ENCODE measurements around the gene COX10.

DNA sequence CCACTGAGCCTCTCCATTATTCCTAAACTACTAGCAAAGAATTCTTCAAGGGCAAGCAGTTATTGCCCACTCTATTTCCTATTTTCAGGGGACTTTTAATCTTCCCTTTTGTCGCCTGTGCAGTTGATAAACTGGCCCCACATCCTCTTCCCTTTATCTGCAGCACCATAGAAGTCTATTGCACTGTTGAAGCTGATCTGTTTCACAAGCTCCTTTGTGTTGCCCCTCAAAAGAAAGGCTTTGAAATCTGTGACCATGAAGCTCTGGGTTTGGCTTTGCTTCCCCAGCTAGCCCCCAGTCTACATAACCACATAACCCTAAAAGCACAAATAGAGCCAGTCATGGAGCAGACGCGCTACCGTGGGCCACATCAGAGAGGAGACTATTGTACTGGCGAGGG is 130.3 kb downstream of the COX10 start:
- TF ChIP-seq, protein P1, sequence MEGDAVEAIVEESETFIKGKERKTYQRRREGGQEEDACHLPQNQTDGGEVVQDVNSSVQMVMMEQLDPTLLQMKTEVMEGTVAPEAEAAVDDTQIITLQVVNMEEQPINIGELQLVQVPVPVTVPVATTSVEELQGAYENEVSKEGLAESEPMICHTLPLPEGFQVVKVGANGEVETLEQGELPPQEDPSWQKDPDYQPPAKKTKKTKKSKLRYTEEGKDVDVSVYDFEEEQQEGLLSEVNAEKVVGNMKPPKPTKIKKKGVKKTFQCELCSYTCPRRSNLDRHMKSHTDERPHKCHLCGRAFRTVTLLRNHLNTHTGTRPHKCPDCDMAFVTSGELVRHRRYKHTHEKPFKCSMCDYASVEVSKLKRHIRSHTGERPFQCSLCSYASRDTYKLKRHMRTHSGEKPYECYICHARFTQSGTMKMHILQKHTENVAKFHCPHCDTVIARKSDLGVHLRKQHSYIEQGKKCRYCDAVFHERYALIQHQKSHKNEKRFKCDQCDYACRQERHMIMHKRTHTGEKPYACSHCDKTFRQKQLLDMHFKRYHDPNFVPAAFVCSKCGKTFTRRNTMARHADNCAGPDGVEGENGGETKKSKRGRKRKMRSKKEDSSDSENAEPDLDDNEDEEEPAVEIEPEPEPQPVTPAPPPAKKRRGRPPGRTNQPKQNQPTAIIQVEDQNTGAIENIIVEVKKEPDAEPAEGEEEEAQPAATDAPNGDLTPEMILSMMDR (IDR thresholded peaks at IDR 0.05), result no peak
- TF ChIP-seq TCF7L2 (IDR thresholded peaks at IDR 0.05; ENCODE audit: low read depth, low read length) (no peak), SIN3A (IDR thresholded peaks at IDR 0.05; ENCODE audit: borderline replicate concordance, insufficient read depth, low read depth, low read length) (no peak)
- TF ChIP-seq, protein P2, sequence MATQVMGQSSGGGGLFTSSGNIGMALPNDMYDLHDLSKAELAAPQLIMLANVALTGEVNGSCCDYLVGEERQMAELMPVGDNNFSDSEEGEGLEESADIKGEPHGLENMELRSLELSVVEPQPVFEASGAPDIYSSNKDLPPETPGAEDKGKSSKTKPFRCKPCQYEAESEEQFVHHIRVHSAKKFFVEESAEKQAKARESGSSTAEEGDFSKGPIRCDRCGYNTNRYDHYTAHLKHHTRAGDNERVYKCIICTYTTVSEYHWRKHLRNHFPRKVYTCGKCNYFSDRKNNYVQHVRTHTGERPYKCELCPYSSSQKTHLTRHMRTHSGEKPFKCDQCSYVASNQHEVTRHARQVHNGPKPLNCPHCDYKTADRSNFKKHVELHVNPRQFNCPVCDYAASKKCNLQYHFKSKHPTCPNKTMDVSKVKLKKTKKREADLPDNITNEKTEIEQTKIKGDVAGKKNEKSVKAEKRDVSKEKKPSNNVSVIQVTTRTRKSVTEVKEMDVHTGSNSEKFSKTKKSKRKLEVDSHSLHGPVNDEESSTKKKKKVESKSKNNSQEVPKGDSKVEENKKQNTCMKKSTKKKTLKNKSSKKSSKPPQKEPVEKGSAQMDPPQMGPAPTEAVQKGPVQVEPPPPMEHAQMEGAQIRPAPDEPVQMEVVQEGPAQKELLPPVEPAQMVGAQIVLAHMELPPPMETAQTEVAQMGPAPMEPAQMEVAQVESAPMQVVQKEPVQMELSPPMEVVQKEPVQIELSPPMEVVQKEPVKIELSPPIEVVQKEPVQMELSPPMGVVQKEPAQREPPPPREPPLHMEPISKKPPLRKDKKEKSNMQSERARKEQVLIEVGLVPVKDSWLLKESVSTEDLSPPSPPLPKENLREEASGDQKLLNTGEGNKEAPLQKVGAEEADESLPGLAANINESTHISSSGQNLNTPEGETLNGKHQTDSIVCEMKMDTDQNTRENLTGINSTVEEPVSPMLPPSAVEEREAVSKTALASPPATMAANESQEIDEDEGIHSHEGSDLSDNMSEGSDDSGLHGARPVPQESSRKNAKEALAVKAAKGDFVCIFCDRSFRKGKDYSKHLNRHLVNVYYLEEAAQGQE (IDR thresholded peaks at IDR 0.05; ENCODE audit: insufficient read depth in 1 of 2, low read depth in 2 of 2, low read length in 1 of 2), result no peak
